Measurements from ENCODE around the gene AURKAIP1. TPM values are rescaled to one million over a fixed set of nuclear protein-coding genes. Genes with fewer than 3 reads are reported as not detected.
A peak's percentile ranks its signal among the peaks of the same experiment; 100 is the strongest.

Gene AURKAIP1
- total and polyA plus RNA-seq, 9 of the 15 experiments (the other 6 are each of a cell fraction or from before 2014, with no cell fraction given): 7.8 to 478 (median 92.0) TPM

- peak; percentile 46 to 75 (median 57); a peak in 5 of 6 replicates for TF ChIP-seq CTCF (IDR thresholded peaks at IDR 0.05 in 2 of 3, conservative IDR thresholded peaks at IDR 0.05 in 1 of 3; ENCODE audit: insufficient read depth in 2 of 3, low read depth in 1 of 3, low read length in 3 of 3)
- 0 out of 2 replicates have a peak, but pooled peaks have one; percentile 2 for TF ChIP-seq JUND (IDR thresholded peaks at IDR 0.05; ENCODE audit: borderline replicate concordance, low read depth, low read length)
- TF ChIP-seq JUND (tag; IDR thresholded peaks at IDR 0.05; ENCODE audit: borderline replicate concordance, low read depth, low read length): no peak
- no peak for TF ChIP-seq ZFP30 (CRISPR knock-in tag; IDR thresholded peaks at IDR 0.05; ENCODE audit: borderline replicate concordance)
- TF ChIP-seq ATF7 (IDR thresholded peaks at IDR 0.05): peak; percentile 45; the same call in 1 of the 2 replicates
- TF ChIP-seq KHSRP (IDR thresholded peaks at IDR 0.05): no peak
- TF ChIP-seq RCOR1 (IDR thresholded peaks at IDR 0.05; ENCODE audit: borderline replicate concordance in 1 of 2, low read depth in 2 of 2, low read length in 2 of 2): no peak
- TF ChIP-seq, protein P1, sequence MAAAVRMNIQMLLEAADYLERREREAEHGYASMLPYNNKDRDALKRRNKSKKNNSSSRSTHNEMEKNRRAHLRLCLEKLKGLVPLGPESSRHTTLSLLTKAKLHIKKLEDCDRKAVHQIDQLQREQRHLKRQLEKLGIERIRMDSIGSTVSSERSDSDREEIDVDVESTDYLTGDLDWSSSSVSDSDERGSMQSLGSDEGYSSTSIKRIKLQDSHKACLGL (CRISPR knock-in tag; IDR thresholded peaks at IDR 0.05; ENCODE audit: borderline replicate concordance, poor library complexity, severe bottlenecking): no peak
- no peak for TF ChIP-seq SMARCC2 (IDR thresholded peaks at IDR 0.05; ENCODE audit: low read depth)
- TF ChIP-seq, protein P2, sequence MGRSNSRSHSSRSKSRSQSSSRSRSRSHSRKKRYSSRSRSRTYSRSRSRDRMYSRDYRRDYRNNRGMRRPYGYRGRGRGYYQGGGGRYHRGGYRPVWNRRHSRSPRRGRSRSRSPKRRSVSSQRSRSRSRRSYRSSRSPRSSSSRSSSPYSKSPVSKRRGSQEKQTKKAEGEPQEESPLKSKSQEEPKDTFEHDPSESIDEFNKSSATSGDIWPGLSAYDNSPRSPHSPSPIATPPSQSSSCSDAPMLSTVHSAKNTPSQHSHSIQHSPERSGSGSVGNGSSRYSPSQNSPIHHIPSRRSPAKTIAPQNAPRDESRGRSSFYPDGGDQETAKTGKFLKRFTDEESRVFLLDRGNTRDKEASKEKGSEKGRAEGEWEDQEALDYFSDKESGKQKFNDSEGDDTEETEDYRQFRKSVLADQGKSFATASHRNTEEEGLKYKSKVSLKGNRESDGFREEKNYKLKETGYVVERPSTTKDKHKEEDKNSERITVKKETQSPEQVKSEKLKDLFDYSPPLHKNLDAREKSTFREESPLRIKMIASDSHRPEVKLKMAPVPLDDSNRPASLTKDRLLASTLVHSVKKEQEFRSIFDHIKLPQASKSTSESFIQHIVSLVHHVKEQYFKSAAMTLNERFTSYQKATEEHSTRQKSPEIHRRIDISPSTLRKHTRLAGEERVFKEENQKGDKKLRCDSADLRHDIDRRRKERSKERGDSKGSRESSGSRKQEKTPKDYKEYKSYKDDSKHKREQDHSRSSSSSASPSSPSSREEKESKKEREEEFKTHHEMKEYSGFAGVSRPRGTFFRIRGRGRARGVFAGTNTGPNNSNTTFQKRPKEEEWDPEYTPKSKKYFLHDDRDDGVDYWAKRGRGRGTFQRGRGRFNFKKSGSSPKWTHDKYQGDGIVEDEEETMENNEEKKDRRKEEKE (IDR thresholded peaks at IDR 0.05; ENCODE audit: borderline replicate concordance in 1 of 2, control insufficient read depth in 1 of 2, low read depth in 2 of 2, low read length in 1 of 2): no peak
- TF ChIP-seq, protein P3, sequence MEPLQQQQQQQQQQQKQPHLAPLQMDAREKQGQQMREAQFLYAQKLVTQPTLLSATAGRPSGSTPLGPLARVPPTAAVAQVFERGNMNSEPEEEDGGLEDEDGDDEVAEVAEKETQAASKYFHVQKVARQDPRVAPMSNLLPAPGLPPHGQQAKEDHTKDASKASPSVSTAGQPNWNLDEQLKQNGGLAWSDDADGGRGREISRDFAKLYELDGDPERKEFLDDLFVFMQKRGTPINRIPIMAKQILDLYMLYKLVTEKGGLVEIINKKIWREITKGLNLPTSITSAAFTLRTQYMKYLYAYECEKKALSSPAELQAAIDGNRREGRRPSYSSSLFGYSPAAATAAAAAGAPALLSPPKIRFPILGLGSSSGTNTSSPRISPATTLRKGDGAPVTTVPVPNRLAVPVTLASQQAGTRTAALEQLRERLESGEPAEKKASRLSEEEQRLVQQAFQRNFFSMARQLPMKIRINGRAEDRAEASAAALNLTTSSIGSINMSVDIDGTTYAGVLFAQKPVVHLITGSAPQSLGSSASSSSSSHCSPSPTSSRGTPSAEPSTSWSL (CRISPR knock-in tag; IDR thresholded peaks at IDR 0.05; ENCODE audit: borderline replicate concordance): peak; percentile 93; the same call in 1 of the 2 replicates
- no peak for TF ChIP-seq HMG20B (CRISPR knock-in tag; IDR thresholded peaks at IDR 0.05)
- TF ChIP-seq, protein P4, sequence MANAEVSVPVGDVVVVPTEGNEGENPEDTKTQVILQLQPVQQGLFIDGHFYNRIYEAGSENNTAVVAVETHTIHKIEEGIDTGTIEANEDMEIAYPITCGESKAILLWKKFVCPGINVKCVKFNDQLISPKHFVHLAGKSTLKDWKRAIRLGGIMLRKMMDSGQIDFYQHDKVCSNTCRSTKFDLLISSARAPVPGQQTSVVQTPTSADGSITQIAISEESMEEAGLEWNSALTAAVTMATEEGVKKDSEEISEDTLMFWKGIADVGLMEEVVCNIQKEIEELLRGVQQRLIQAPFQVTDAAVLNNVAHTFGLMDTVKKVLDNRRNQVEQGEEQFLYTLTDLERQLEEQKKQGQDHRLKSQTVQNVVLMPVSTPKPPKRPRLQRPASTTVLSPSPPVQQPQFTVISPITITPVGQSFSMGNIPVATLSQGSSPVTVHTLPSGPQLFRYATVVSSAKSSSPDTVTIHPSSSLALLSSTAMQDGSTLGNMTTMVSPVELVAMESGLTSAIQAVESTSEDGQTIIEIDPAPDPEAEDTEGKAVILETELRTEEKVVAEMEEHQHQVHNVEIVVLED (CRISPR knock-in tag; IDR thresholded peaks at IDR 0.05): peak; percentile 85
- TF ChIP-seq CBX2 (IDR thresholded peaks at IDR 0.05; ENCODE audit: insufficient read depth, low read length, poor library complexity, severe bottlenecking): no peak
- TF ChIP-seq ETS1 (conservative IDR thresholded peaks at IDR 0.05; ENCODE audit: control insufficient read depth, low read depth, low read length): no peak; the same call in 1 of the 2 replicates
Measured at GRCh38 chr1:1349256-1350012, 25.6 kb downstream of the AURKAIP1 start, which contains the start of gene DVL1 (continued).

All from K562 (cell line).